WTC11 (cell line): Measurements from ENCODE around the gene PPDPF.

Experiments used
- ESRRA ChIP-seq: sonication (generic); formaldehyde crosslinking; IDR thresholded peaks from 2 replicates; pipeline ENCODE4 v1.8.1; 2022; ENCODE audit warnings: mild to moderate bottlenecking, missing genetic modification reagents, borderline replicate concordance
- FOXP1 ChIP-seq: sonication (generic); formaldehyde crosslinking; IDR thresholded peaks from 2 replicates; pipeline ENCODE4 v1.8.0; 2022; ENCODE audit warnings: missing genetic modification reagents, mild to moderate bottlenecking, moderate library complexity, borderline replicate concordance
- MYBL2 ChIP-seq: sonication (generic); formaldehyde crosslinking; IDR thresholded peaks from 2 replicates; pipeline ENCODE4 v1.8.1; 2023; ENCODE audit warnings: mild to moderate bottlenecking, moderate library complexity, missing genetic modification reagents
- NR2C2 ChIP-seq: sonication (generic); formaldehyde crosslinking; IDR thresholded peaks from 2 replicates; pipeline ENCODE4 v1.8.0; 2022; ENCODE audit warnings: mild to moderate bottlenecking, missing genetic modification reagents
- SP1 ChIP-seq: sonication (generic); formaldehyde crosslinking; conservative IDR thresholded peaks from 2 replicates; pipeline ENCODE4 v1.8.1; 2022; ENCODE audit warnings: missing genetic modification reagents
- ZNF263 ChIP-seq: sonication (generic); formaldehyde crosslinking; IDR thresholded peaks from 2 replicates; pipeline ENCODE4 v1.8.1; 2022; ENCODE audit warnings: low read depth, mild to moderate bottlenecking, moderate library complexity, missing genetic modification reagents
- TF ChIP-seq, protein P1 (sequence below): fragments of 200-600 bp; IDR thresholded peaks from 2 replicates; pipeline ENCODE4 v1.8.0; 2022; ENCODE audit warnings: antibody characterized with exemption
- TF ChIP-seq, protein P2 (sequence below): sonication (generic); formaldehyde crosslinking; IDR thresholded peaks from 2 replicates; pipeline ENCODE4 v1.8.1; 2023; ENCODE audit warnings: mild to moderate bottlenecking, missing genetic modification reagents, moderate library complexity
- TF ChIP-seq, protein P3 (sequence below): fragments of 250-450 bp; sonication (Bioruptor Pico); IDR thresholded peaks from 2 replicates; pipeline ENCODE4 v1.8.0; 2021; ENCODE audit warnings: mild to moderate bottlenecking
- TF ChIP-seq, protein P4 (sequence below): fragments of 250-450 bp; sonication (Bioruptor Pico); conservative IDR thresholded peaks from 2 replicates; pipeline ENCODE4 v1.9.0; 2021; ENCODE audit warnings: mild to moderate bottlenecking

DNA sequence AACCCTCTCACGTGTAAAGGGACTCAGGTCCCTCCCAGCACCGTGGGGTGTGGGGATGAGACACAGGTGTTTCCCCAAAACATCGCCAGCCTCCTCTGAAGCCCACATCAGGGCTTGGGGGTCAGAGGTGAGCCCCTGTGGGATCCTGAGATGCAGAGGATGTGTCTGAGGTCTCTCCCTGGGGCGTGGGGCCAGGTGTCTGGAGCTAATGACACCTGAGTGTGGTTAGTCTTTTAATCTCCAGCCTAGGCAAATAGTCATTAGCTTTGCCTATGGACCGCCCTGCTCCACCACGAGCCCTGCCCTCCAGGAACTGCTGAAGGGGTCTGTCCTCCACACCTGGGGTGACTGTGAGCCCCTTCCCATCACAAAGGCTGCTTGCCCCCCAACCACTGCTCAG, 25.2 kb downstream of the PPDPF start:
- TF ChIP-seq MYBL2 (CRISPR knock-in tag) = no peak
- TF ChIP-seq, protein P1, sequence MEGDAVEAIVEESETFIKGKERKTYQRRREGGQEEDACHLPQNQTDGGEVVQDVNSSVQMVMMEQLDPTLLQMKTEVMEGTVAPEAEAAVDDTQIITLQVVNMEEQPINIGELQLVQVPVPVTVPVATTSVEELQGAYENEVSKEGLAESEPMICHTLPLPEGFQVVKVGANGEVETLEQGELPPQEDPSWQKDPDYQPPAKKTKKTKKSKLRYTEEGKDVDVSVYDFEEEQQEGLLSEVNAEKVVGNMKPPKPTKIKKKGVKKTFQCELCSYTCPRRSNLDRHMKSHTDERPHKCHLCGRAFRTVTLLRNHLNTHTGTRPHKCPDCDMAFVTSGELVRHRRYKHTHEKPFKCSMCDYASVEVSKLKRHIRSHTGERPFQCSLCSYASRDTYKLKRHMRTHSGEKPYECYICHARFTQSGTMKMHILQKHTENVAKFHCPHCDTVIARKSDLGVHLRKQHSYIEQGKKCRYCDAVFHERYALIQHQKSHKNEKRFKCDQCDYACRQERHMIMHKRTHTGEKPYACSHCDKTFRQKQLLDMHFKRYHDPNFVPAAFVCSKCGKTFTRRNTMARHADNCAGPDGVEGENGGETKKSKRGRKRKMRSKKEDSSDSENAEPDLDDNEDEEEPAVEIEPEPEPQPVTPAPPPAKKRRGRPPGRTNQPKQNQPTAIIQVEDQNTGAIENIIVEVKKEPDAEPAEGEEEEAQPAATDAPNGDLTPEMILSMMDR = no peak
- TF ChIP-seq, protein P2, sequence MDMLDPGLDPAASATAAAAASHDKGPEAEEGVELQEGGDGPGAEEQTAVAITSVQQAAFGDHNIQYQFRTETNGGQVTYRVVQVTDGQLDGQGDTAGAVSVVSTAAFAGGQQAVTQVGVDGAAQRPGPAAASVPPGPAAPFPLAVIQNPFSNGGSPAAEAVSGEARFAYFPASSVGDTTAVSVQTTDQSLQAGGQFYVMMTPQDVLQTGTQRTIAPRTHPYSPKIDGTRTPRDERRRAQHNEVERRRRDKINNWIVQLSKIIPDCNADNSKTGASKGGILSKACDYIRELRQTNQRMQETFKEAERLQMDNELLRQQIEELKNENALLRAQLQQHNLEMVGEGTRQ = no peak
- TF ChIP-seq ZNF263 (CRISPR knock-in tag) = no peak
- TF ChIP-seq, protein P3, sequence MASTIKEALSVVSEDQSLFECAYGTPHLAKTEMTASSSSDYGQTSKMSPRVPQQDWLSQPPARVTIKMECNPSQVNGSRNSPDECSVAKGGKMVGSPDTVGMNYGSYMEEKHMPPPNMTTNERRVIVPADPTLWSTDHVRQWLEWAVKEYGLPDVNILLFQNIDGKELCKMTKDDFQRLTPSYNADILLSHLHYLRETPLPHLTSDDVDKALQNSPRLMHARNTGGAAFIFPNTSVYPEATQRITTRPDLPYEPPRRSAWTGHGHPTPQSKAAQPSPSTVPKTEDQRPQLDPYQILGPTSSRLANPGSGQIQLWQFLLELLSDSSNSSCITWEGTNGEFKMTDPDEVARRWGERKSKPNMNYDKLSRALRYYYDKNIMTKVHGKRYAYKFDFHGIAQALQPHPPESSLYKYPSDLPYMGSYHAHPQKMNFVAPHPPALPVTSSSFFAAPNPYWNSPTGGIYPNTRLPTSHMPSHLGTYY (CRISPR knock-in tag) = no peak
- TF ChIP-seq, protein P4, sequence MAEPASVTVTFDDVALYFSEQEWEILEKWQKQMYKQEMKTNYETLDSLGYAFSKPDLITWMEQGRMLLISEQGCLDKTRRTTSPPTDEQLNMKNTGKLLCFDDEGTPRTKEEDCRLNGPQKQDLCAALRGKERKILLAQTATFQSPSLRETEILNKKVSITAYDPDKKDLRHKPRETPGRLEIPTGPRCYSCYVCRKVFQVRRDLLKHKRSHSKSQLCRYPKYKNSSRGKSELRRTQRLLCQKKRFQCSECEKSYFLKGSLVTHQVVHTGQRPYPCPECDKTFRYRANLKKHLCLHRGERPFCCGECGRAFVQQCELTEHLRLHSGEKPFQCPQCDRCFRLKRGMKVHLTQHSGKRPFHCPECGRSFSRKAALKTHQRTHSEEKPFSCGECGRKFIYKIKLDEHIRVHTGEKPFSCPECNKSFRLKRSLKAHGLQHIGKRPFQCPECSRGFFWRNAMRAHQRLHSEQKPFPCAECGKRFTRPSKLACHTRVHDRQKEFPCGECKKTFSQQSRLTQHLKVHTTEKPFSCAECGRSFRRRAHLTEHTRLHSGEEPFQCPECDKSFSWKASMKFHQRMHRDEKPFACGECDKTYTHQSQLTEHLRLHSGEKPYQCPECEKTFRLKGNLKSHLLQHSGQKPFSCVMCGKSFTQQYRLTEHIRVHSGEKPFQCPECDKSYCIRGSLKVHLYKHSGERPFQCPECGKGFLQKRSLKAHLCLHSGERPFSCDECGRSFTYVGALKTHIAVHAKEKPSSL (CRISPR knock-in tag) = no peak
- no peak for TF ChIP-seq ESRRA (CRISPR knock-in tag)
- TF ChIP-seq SP1 (CRISPR knock-in tag) = no peak
- no peak for TF ChIP-seq FOXP1 (CRISPR knock-in tag)
- TF ChIP-seq NR2C2 (CRISPR knock-in tag) = no peak
